GM10266 (cell line): ENCODE measurements around the gene SLC2A11.

Experiments
- DNase-seq: peaks from one replicate; pipeline ENCODE4 v3.0.0; 2012; ENCODE audit errors: extremely low spot score
- CTCF ChIP-seq: IDR thresholded peaks from 2 replicates; pipeline ENCODE4 v1.5.1; 2012; ENCODE audit warnings: mild to moderate bottlenecking, low read depth; ENCODE audit not compliant: control insufficient read depth, insufficient read depth; ENCODE audit errors: missing control alignments

Gene SLC2A11

GRCh38 chr22:23857606-23858483 is at the start of gene SLC2A11:
SLC2A11 (plus strand) TSS chr22:23857875; CDS start chr22:23858000, 125 bp downstream.
- peak; percentile 9 for TF ChIP-seq CTCF
- DNase-seq, result peak; percentile 97

- no peak for TF ChIP-seq CTCF
- no peak for DNase-seq
These were observed 45.3 kb upstream of the SLC2A11 start for GRCh38 chr22:23812378-23812777.

GRCh38 chr22:23815541-23816155 is 42.0 kb upstream of the SLC2A11 start:
- no peak for TF ChIP-seq CTCF

GRCh38 chr22:23816156-23816976 is 41.3 kb upstream of the SLC2A11 start:
- no peak for DNase-seq
- TF ChIP-seq CTCF, result no peak

More at GRCh38 chr22:23815541-23816155, 42.0 kb upstream of the SLC2A11 start:
- DNase-seq, result no peak

- no peak for DNase-seq
- no peak for TF ChIP-seq CTCF
These were observed 40.5 kb upstream of the SLC2A11 start for GRCh38 chr22:23817146-23817545.

- no peak for TF ChIP-seq CTCF
- no peak for DNase-seq
These were observed 39.1 kb upstream of the SLC2A11 start for GRCh38 chr22:23818541-23818940.
